Endometrium (tissue), 2 donors: ENCODE data around the gene ANK2.
"Not testable (repeated sequence)": the region's sequence is repeated elsewhere in the genome, so short reads cannot be mapped to it uniquely, and the experiment has no call there.

Source experiments
- FAIRE-seq: peaks from 2 replicates; lab custom pipeline; 2012; peaks lifted over from hg19 to GRCh38; lab: Jason Lieb, UNC
- donor health status: control.
- donor health status: control.

ANK2 gene

DNA sequence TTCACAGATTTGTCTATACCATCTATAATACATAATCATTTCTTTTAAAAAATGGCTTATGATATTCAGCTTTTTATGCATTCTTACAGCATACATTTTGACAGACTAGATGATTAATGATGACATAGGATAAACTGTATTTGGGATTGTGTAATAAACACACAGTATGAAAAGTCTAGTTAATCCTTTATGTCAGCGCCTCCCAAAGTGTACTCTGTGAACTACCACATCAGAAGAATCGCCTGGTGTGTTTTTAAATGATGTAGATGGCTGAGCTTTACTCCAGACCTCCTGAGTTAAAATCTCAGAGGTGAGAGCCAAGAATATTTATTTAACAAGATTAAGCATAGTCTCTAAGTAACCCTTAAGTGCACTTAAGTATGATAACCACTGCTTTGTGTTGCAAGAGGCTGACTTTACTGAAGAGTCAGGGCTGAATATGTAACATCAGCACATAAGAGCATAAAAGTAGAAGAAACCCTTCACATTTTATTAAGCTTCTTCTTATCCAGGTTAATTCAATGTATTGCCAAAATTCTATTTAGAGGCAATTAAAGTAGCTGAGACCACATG is 104.2 kb downstream of the ANK2 start:
- FAIRE-seq, result no peak

- no peak for FAIRE-seq
Observed at GRCh38 chr4:113154281-113154680, 104.8 kb downstream of the ANK2 start.

- FAIRE-seq, result no peak
Observed at GRCh38 chr4:113157086-113157857, 107.8 kb downstream of the ANK2 start.

- no peak for FAIRE-seq
Observed at GRCh38 chr4:113159942-113160545, 110.6 kb downstream of the ANK2 start.

- no peak for FAIRE-seq
Observed at GRCh38 chr4:113160548-113160947, 111.1 kb downstream of the ANK2 start.

GRCh38 chr4:113162089-113162488 is 112.6 kb downstream of the ANK2 start:
- no peak for FAIRE-seq

- no peak for FAIRE-seq
Observed at GRCh38 chr4:113169368-113169767, 119.9 kb downstream of the ANK2 start.

GRCh38 chr4:113170115-113170804 is 120.8 kb downstream of the ANK2 start:
- no peak for FAIRE-seq

DNA sequence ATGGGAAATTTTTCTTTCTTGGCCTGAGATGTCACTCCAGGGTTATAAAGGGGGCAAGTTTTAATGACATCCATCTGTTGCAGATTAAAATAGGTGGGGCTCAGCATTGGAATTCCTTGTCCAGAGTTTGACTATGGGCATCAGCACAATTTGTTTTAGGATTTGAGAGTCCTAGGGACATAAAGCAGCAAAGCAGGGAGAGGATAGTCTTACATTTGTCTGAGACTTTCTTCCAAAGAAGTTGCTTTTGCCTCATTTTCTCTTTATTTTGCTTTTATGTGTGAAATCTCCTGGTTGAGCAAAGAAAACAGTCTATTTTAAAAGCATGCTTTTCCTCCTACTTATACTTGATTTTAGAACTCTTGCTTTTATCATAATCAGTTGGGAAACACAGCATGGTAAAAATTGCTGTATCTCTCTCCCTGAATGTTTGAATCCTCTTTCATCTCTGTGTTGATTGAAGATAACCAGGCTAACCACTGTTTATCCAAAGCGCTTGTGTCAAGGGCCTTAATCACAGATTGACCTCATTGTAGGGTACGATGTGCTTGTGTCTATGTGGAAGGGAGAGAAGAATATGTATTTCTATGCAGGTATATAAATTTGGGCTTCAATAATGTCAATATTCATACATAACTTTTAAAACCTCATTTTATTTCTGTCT is 121.5 kb downstream of the ANK2 start:
- FAIRE-seq, result no peak

DNA sequence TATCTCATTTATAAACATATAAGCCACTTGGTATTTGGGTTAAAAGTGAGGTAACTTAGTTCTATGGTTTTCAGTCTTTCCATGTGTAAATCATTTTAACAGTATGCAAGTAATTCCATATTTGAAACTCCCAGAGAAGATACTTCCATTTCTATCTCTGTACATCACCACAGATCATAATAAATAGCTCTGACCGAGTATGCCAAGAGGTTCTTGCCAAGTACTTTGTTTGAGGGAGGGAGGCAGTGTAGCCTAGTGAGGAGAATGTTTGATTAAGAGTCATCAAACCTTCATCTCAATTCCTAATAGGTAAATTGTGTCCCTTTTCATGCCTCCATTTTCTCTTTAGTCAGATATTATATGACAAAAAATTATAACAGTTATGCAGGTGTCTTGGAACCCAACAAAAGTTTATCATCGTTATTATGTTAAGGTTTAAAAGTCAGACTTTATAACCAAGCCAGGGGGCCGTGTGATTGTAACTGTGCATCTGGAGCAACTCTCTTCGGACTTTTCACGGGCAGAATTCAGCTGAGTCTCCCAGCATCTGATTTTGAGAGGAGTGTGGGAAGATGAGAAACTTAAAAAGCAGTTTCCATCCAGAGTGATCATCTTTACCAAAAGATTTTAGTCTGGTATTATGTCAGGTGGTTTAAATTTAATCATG is 123.8 kb downstream of the ANK2 start:
- no peak for FAIRE-seq

DNA sequence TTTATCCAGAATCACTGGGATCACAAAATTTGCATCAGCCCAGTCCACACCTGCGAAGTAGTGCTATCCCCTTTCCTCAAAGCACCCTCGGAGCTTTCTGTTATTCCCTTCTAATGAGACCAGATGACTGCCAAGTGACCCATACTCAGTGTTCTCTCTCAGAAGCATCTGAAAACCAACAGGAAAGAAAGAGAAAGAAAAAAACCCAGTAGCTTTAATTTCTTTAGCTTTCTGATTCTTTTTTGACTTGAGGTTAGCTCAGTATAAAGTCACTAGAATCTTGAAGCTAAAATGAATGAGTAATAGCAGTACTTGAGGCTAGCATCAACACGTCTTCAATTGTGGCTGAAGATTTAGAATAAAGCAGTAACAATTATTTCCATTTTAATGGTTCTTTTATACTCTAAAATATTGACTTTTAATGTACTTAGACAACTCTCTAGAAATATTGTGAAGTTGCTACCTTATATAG is 124.4 kb downstream of the ANK2 start:
- FAIRE-seq, result no peak

- no peak for FAIRE-seq
Observed at GRCh38 chr4:113179091-113179490, 129.6 kb downstream of the ANK2 start.

DNA sequence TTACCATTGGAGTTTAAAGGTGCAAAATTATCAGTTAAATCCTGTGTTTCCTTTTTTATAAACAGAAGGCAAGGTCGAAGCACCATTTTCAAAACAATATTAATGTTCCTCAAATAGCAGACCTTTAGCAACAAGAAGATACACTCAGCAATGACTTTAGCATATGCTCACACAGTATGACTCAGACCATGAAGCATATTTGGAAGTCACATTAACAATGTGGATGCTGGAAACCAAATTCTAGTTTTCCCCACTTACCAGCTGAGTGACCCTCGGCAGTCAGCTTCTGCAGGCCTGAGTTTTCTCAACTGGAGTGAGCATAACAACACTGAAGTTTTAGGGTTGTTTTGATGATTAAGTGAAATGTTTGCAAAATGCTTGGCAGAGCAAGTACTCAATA is 130.5 kb downstream of the ANK2 start:
- peak; percentile 58 for FAIRE-seq

GRCh38 chr4:113181289-113182007 is 132.0 kb downstream of the ANK2 start:
- FAIRE-seq, result no peak

GRCh38 chr4:113183032-113183605 is 133.7 kb downstream of the ANK2 start:
- no peak for FAIRE-seq

GRCh38 chr4:113186220-113186619 is 136.8 kb downstream of the ANK2 start:
- not testable (repeated sequence) for FAIRE-seq

DNA sequence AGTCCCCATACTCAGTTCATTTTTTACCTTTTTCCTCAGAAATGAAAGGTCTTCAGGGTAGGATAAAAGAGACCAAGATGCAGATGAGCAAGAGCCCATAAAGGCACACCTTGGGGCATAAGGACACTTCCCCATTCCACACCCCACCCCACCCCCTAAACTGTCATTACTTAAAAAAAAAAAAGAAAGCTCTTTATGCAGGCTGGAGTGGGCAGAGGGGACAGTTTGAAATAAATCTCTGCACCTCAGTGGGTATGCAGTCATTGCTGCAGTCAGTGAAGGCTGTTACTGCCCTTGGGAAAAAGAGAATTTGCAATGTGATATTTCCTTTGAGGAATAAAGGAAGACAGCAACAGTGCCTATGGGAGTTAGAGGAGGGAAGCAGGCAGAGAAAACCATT is 137.5 kb downstream of the ANK2 start:
- FAIRE-seq, result no peak

- FAIRE-seq, result no peak
Observed at GRCh38 chr4:113187358-113187757, 137.9 kb downstream of the ANK2 start.

DNA sequence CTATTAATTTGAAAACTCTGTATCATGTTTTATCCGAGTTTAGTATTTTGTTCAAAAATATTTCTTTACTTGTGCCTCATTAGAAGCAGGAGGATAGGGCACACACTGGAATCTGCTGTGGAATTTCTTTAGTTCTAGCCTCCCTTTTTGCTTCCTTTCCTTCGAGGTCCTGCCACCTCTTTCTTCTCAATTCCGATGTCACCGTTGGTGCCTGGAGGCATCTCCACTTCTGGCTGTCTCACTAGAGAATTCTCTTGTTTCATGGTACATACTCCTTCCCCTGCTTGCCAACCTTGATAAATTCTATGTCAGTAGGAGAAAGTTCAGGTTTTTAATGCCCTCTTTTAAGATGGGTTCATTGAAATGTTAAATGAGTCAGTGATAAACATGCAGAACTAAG is 140.1 kb downstream of the ANK2 start:
- FAIRE-seq, result no peak

- FAIRE-seq, result no peak
Observed at GRCh38 chr4:113209153-113209552, 159.7 kb downstream of the ANK2 start.
